SK-N-MC (cell line): Measurements from ENCODE around the gene RASGEF1B.

ENCODE experiments used
- EZH2 ChIP-seq: fragments of 200-600 bp; sonication (generic); IDR thresholded peaks from one replicate; pipeline ENCODE4 v1.6.1; 2017; ENCODE audit warnings: antibody characterized with exemption
- FOXP2 ChIP-seq: optimal IDR thresholded peaks from 2 replicates; pipeline ENCODE3; 2011; ENCODE audit warnings: mild to moderate bottlenecking, moderate library complexity; ENCODE audit not compliant: insufficient read depth; ENCODE audit errors: extremely low read length, control extremely low read depth
- POLR2AphosphoS5 ChIP-seq: IDR thresholded peaks from 2 replicates; pipeline ENCODE4 v1.6.1; 2012; ENCODE audit warnings: mild to moderate bottlenecking, low read depth, low read length, borderline replicate concordance

- TF ChIP-seq EZH2 = no peak
- TF ChIP-seq POLR2AphosphoS5 = no peak
- no peak for TF ChIP-seq FOXP2
Measured at GRCh38 chr4:81510643-81511178, 39.0 kb upstream of the RASGEF1B start.
